ENCODE data around the gene TBC1D3H. TPM values are rescaled to one million over a fixed set of nuclear protein-coding genes. Genes with fewer than 3 reads are reported as not detected.
"Not testable (repeated sequence)": the region's sequence is repeated elsewhere in the genome, so short reads cannot be mapped to it uniquely, and the experiment has no call there.

The TBC1D3H gene
- total RNA-seq (not detected in 2 replicates), polyA plus RNA-seq (not detected in 2 replicates), polyA minus RNA-seq (not detected in 2 replicates)
- total RNA-seq (2013), result not detected

GRCh38 chr17:36388385-36389245 lies at the start of gene TBC1D3H:
TBC1D3H (minus strand) TSS chr17:36388435; CDS start chr17:36386895, 1,540 bp downstream.
- H3K9me3 ChIP-seq (ENCODE audit: control extremely low read depth in 1 of 3, control insufficient read depth in 2 of 3, insufficient read depth in 1 of 3, low read length in 2 of 3); H3K9ac ChIP-seq (ENCODE audit: low read length); H2AFZ ChIP-seq (ENCODE audit: insufficient read depth, low read depth, low read length, poor library complexity, severe bottlenecking); H3K79me2 ChIP-seq (ENCODE audit: control insufficient read depth, insufficient read depth, low read length); H3K4me1 ChIP-seq (ENCODE audit: control insufficient read depth in 2 of 2, insufficient read depth in 2 of 2, low read length in 2 of 2); H3K27ac ChIP-seq (ENCODE audit: low read length in 2 of 2); ATAC-seq (ENCODE audit: low read depth); POLR2A ChIA-PET; H3K36me3 ChIP-seq (replicated peaks in 1 of 2; ENCODE audit: control extremely low read depth in 1 of 2, control insufficient read depth in 1 of 2, extremely low read depth in 1 of 2, insufficient read depth in 2 of 2, low read length in 1 of 2); H3K27me3 Mint-ChIP-seq; H3K4me3 Mint-ChIP-seq; H3K4me3 ChIP-seq (ENCODE audit: control extremely low read depth in 1 of 5, extremely low read depth in 1 of 5, insufficient read depth in 1 of 5, low read depth in 2 of 5, low read length in 4 of 5); CTCF ChIA-PET; H4K20me1 ChIP-seq (ENCODE audit: control insufficient read depth, insufficient read depth, low read length, poor library complexity, severe bottlenecking); intact Hi-C loops (cut with micrococcal nuclease); H3K4me1 Mint-ChIP-seq; DNase-seq; H3K27me3 ChIP-seq (replicated peaks in 1 of 4; ENCODE audit: control extremely low read depth in 1 of 4, control insufficient read depth in 3 of 4, insufficient read depth in 4 of 4, low read length in 3 of 4); H3K27ac Mint-ChIP-seq; H3K4me2 ChIP-seq (replicated peaks; ENCODE audit: low read depth, low read length, poor library complexity, severe bottlenecking); H3K9me3 Mint-ChIP-seq (ENCODE audit: insufficient read depth): not testable (repeated sequence)
- no CpG with 5 or more reads among the region's 19 CpGs for WGBS (ENCODE audit: insufficient coverage)

GRCh38 chr17:36428891-36429290 lies 40.7 kb upstream of the TBC1D3H start:
- H3K9me3 Mint-ChIP-seq (ENCODE audit: insufficient read depth); H3K27me3 Mint-ChIP-seq; H3K4me2 ChIP-seq (replicated peaks; ENCODE audit: low read depth, low read length, poor library complexity, severe bottlenecking); H4K20me1 ChIP-seq (ENCODE audit: control insufficient read depth, insufficient read depth, low read length, poor library complexity, severe bottlenecking); ATAC-seq (ENCODE audit: low read depth); H3K27ac Mint-ChIP-seq; H3K4me1 Mint-ChIP-seq; H3K4me1 ChIP-seq (ENCODE audit: control insufficient read depth in 2 of 2, insufficient read depth in 2 of 2, low read length in 2 of 2); H3K27me3 ChIP-seq (replicated peaks in 1 of 4; ENCODE audit: control extremely low read depth in 1 of 4, control insufficient read depth in 3 of 4, insufficient read depth in 4 of 4, low read length in 3 of 4); H2AFZ ChIP-seq (ENCODE audit: insufficient read depth, low read depth, low read length, poor library complexity, severe bottlenecking); DNase-seq; H3K9me3 ChIP-seq (ENCODE audit: control extremely low read depth in 1 of 3, control insufficient read depth in 2 of 3, insufficient read depth in 1 of 3, low read length in 2 of 3); H3K9ac ChIP-seq (ENCODE audit: low read length); H3K36me3 ChIP-seq (replicated peaks in 1 of 2; ENCODE audit: control extremely low read depth in 1 of 2, control insufficient read depth in 1 of 2, extremely low read depth in 1 of 2, insufficient read depth in 2 of 2, low read length in 1 of 2); H3K79me2 ChIP-seq (ENCODE audit: control insufficient read depth, insufficient read depth, low read length); H3K4me3 Mint-ChIP-seq; H3K27ac ChIP-seq (ENCODE audit: low read length in 2 of 2); intact Hi-C loops (cut with micrococcal nuclease); POLR2A ChIA-PET; H3K4me3 ChIP-seq (ENCODE audit: control extremely low read depth in 1 of 5, extremely low read depth in 1 of 5, insufficient read depth in 1 of 5, low read depth in 2 of 5, low read length in 4 of 5); CTCF ChIA-PET: not testable (repeated sequence)
- WGBS (ENCODE audit: insufficient coverage), result no CpG with 5 or more reads among the region's 13 CpGs

DNA sequence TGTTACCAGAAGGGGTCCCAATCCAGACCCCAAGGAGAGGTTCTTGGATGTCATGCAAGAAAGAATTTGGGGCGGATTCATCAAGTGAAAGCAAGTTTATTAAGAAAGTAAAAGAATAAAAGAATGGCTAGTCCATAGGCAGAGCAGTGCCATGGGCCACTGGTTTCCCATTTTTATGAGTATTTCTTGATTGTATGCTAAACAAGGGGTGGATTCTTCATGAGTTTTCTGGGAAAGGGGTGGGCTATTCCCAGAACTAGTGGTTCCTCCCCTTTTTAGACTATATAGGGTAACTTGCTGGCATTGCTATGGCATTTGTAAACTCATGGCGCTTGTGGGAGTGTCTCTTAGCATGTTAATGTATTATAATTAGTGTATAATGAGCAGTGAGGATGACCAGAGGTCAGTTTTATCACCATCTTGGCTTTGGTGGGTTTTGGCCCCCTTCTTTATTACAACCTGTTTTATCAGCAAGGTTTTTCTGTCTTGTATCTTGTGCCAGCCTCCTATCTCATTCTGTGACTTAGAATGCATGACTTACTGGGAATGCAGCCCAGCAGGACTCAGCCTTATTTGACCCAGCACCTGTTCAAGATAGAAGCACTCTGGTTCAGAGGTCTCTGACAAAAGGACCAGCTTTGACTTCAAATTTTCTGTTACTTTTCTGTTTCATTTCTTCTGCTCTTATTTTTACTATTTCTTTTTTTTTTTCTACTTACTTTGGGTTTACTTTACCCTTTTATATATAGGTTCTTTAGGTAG lies 27.1 kb upstream of the TBC1D3H start:
- H3K4me1 Mint-ChIP-seq; H3K27me3 ChIP-seq (replicated peaks in 1 of 4; ENCODE audit: control extremely low read depth in 1 of 4, control insufficient read depth in 3 of 4, insufficient read depth in 4 of 4, low read length in 3 of 4); POLR2A ChIA-PET; H2AFZ ChIP-seq (ENCODE audit: insufficient read depth, low read depth, low read length, poor library complexity, severe bottlenecking); H3K4me3 Mint-ChIP-seq; H3K79me2 ChIP-seq (ENCODE audit: control insufficient read depth, insufficient read depth, low read length); DNase-seq; ATAC-seq (ENCODE audit: low read depth); CTCF ChIA-PET; intact Hi-C loops (cut with micrococcal nuclease); H3K4me2 ChIP-seq (replicated peaks; ENCODE audit: low read depth, low read length, poor library complexity, severe bottlenecking); H3K4me3 ChIP-seq (ENCODE audit: control extremely low read depth in 1 of 5, extremely low read depth in 1 of 5, insufficient read depth in 1 of 5, low read depth in 2 of 5, low read length in 4 of 5); H3K9me3 ChIP-seq (ENCODE audit: control extremely low read depth in 1 of 3, control insufficient read depth in 2 of 3, insufficient read depth in 1 of 3, low read length in 2 of 3); H3K4me1 ChIP-seq (ENCODE audit: control insufficient read depth in 2 of 2, insufficient read depth in 2 of 2, low read length in 2 of 2); H3K9ac ChIP-seq (ENCODE audit: low read length); H3K27ac Mint-ChIP-seq; H4K20me1 ChIP-seq (ENCODE audit: control insufficient read depth, insufficient read depth, low read length, poor library complexity, severe bottlenecking); H3K36me3 ChIP-seq (replicated peaks in 1 of 2; ENCODE audit: control extremely low read depth in 1 of 2, control insufficient read depth in 1 of 2, extremely low read depth in 1 of 2, insufficient read depth in 2 of 2, low read length in 1 of 2); H3K27ac ChIP-seq (ENCODE audit: low read length in 2 of 2); H3K9me3 Mint-ChIP-seq (ENCODE audit: insufficient read depth); H3K27me3 Mint-ChIP-seq: not testable (repeated sequence)
- no CpG with 5 or more reads among the region's 2 CpGs for WGBS (ENCODE audit: insufficient coverage)
